Activated CD8-positive, alpha-beta memory T cell treated with anti-CD3 and anti-CD28 coated beads for 36 hours (primary cell): ENCODE measurements around the gene TNFRSF18. TPM values are rescaled to one million over a fixed set of nuclear protein-coding genes. Genes with fewer than 3 reads are reported as not detected.
"Not testable (repeated sequence)": the region's sequence is repeated elsewhere in the genome, so short reads cannot be mapped to it uniquely, and the experiment has no call there.

ENCODE experiments used
- CTCF ChIA-PET: fragments of 350-600 bp; sonication (Branson Sonifier 250); formaldehyde crosslinking; loops from one replicate; lab custom pipeline; 2021; ENCODE audit warnings: antibody characterized with exemption; lab: Charles Lee
- POLR2A ChIA-PET: fragments of 350-600 bp; sonication (Branson Sonifier 250); formaldehyde crosslinking; loops from one replicate; lab custom pipeline; 2021; ENCODE audit warnings: antibody characterized with exemption; lab: Charles Lee
- total RNA-seq, 2 experiments: library from RNA; stranded (reverse); gene quantifications; one replicate each; pipeline ENCODE4 v1.2.3, GENCODE V29; 2021

TNFRSF18 gene
- total RNA-seq: 10 to 100 TPM; 79.2 to 80.8 TPM

- POLR2A ChIA-PET: interaction anchor here (0.6 to 1.6 kb wide), 3 partner anchors 25 to 143 kb away, joined by 3 to 5 read pairs (median 4); partner anchors contain the start of genes C1orf159 and SDF4
- CTCF ChIA-PET: interaction anchor here (1.5 to 2.1 kb wide), 2 partner anchors 84 kb away, joined by 6 to 7 read pairs; no protein-coding TSS in a partner anchor
Measured at GRCh38 chr1:1206376-1206965, at the start of gene TNFRSF18. Gene TNFRSF18 (minus strand): TSS chr1:1206592. CDS start chr1:1206571, 21 bp downstream.

GRCh38 chr1:1255611-1256010, 49.2 kb upstream of the TNFRSF18 start:
- POLR2A ChIA-PET: no interaction called here

GRCh38 chr1:1255078-1255477, 48.7 kb upstream of the TNFRSF18 start:
- ChIA-PET POLR2A (no interaction called here), CTCF (interaction anchor here (0.7 to 1.4 kb wide), 2 partner anchors 9 to 37 kb away, joined by 3 to 5 read pairs; no protein-coding TSS in a partner anchor)

More at GRCh38 chr1:1255611-1256010, 49.2 kb upstream of the TNFRSF18 start:
- CTCF ChIA-PET: interaction anchor here (1.4 kb wide), 1 partner anchor 9 kb away, joined by 5 read pairs; no protein-coding TSS in a partner anchor

GRCh38 chr1:1254667-1254998, 48.2 kb upstream of the TNFRSF18 start:
- POLR2A ChIA-PET: no interaction called here

GRCh38 chr1:1253972-1254666, 47.7 kb upstream of the TNFRSF18 start:
- POLR2A ChIA-PET: no interaction called here
- CTCF ChIA-PET: interaction anchor here (1.4 kb wide), 1 partner anchor 10 kb away, joined by 5 read pairs; no protein-coding TSS in a partner anchor

More at GRCh38 chr1:1254667-1254998, 48.2 kb upstream of the TNFRSF18 start:
- CTCF ChIA-PET: interaction anchor here (0.7 to 1.4 kb wide), 2 partner anchors 9 to 37 kb away, joined by 3 to 5 read pairs; no protein-coding TSS in a partner anchor

GRCh38 chr1:1253314-1253713, 46.9 kb upstream of the TNFRSF18 start:
- POLR2A ChIA-PET: no interaction called here
- CTCF ChIA-PET: interaction anchor here (3.9 kb wide), 1 partner anchor 132 kb away, joined by 26 read pairs; no protein-coding TSS in a partner anchor

- ChIA-PET POLR2A (interaction anchor here (0.6 kb wide), 2 partner anchors 39 to 153 kb away, joined by 3 read pairs; no protein-coding TSS in a partner anchor), CTCF (interaction anchor here (0.7 to 3.9 kb wide), 9 partner anchors 10 to 218 kb away, joined by 3 to 26 read pairs (median 4); partner anchors contain the start of gene UBE2J2)
Measured at GRCh38 chr1:1250786-1251284, 44.4 kb upstream of the TNFRSF18 start.

- POLR2A ChIA-PET, CTCF ChIA-PET: not testable (repeated sequence)
Measured at GRCh38 chr1:1248009-1248913, 41.9 kb upstream of the TNFRSF18 start.

GRCh38 chr1:1247341-1247913, 41.0 kb upstream of the TNFRSF18 start:
- ChIA-PET POLR2A (no interaction called here), CTCF (interaction anchor here (1.9 kb wide), 1 partner anchor 125 kb away, joined by 5 read pairs; no protein-coding TSS in a partner anchor)

GRCh38 chr1:1246577-1247340, 40.4 kb upstream of the TNFRSF18 start, which contains the start of gene C1QTNF12:
Gene C1QTNF12 (minus strand): TSS chr1:1246722. CDS start chr1:1246690, 32 bp downstream.
- CTCF ChIA-PET: interaction anchor here (1.9 kb wide), 1 partner anchor 124 kb away, joined by 5 read pairs; no protein-coding TSS in a partner anchor
- POLR2A ChIA-PET: no interaction called here

- POLR2A ChIA-PET: no interaction called here
- CTCF ChIA-PET: interaction anchor here (1.9 kb wide), 1 partner anchor 123 kb away, joined by 5 read pairs; no protein-coding TSS in a partner anchor
Measured at GRCh38 chr1:1245817-1246576, 39.6 kb upstream of the TNFRSF18 start.

- ChIA-PET CTCF (interaction anchor here (1.9 kb wide), 1 partner anchor 123 kb away, joined by 5 read pairs; no protein-coding TSS in a partner anchor), POLR2A (no interaction called here)
Measured at GRCh38 chr1:1245178-1245816, 38.9 kb upstream of the TNFRSF18 start.

- CTCF ChIA-PET: interaction anchor here (0.5 kb wide), 1 partner anchor 308 kb away, joined by 4 read pairs; no protein-coding TSS in a partner anchor
- POLR2A ChIA-PET: interaction anchor here (0.7 kb wide), 1 partner anchor 197 kb away, joined by 3 read pairs; no protein-coding TSS in a partner anchor
Measured at GRCh38 chr1:1244192-1244811, 37.9 kb upstream of the TNFRSF18 start.

GRCh38 chr1:1243807-1244191, 37.4 kb upstream of the TNFRSF18 start:
- ChIA-PET POLR2A (interaction anchor here (0.7 kb wide), 1 partner anchor 196 kb away, joined by 3 read pairs; no protein-coding TSS in a partner anchor), CTCF (interaction anchor here (0.5 kb wide), 1 partner anchor 309 kb away, joined by 4 read pairs; no protein-coding TSS in a partner anchor)

GRCh38 chr1:1243266-1243660, 36.9 kb upstream of the TNFRSF18 start:
- ChIA-PET POLR2A (no interaction called here), CTCF (no interaction called here)
